Naive thymus-derived CD4-positive, alpha-beta T cell (primary cell): Measurements from ENCODE around the gene MRI1. TPM values are rescaled to one million over a fixed set of nuclear protein-coding genes. Genes with fewer than 3 reads are reported as not detected.
A peak's percentile ranks its signal among the peaks of the same experiment; 100 is the strongest.

ENCODE experiments used
- ATAC-seq: fragments of 150-1000 bp; cut with Tn5 transposase; 2 replicates; pipeline ENCODE4 v1.10.0; 2021; ENCODE audit warnings: mild to moderate bottlenecking, moderate library complexity
- CTCF ChIA-PET: fragments of 350-600 bp; sonication (Branson Sonifier 250); formaldehyde crosslinking; loops from one replicate; lab custom pipeline; 2021; ENCODE audit warnings: antibody characterized with exemption; lab: Charles Lee
- POLR2A ChIA-PET: fragments of 350-600 bp; sonication (Branson Sonifier 250); formaldehyde crosslinking; loops from one replicate; lab custom pipeline; 2021; ENCODE audit warnings: antibody characterized with exemption, inconsistent platforms; lab: Charles Lee
- DNase-seq, 9 donors: peaks; one replicate each; pipeline versions ENCODE4 v3.0.0 to v3.0.0-alpha.2; 2020 to 2022; ENCODE audit warnings: mixed read lengths in 1 of 9
- H3K27ac ChIP-seq: one replicate; pipeline ENCODE4 v1.7.0; 2013; ENCODE audit warnings: mild to moderate bottlenecking, low read depth, low read length, moderate library complexity
- H3K27me3 ChIP-seq, 2 donors: one replicate each; pipeline ENCODE4 v1.7.0; 2013; ENCODE audit warnings: low read length in 2 of 2, mild to moderate bottlenecking in 2 of 2, moderate library complexity in 2 of 2; ENCODE audit not compliant: control insufficient read depth in 2 of 2, insufficient read depth in 2 of 2
- H3K36me3 ChIP-seq, 3 experiments: 1 replicate in 2 of 3; 2 replicates in 1 of 3; pipeline ENCODE4 v1.7.0; 2013; ENCODE audit warnings: low read length in 3 of 3, mild to moderate bottlenecking in 3 of 3, moderate library complexity in 1 of 3; ENCODE audit not compliant: insufficient read depth in 3 of 3, control insufficient read depth in 2 of 3
- H3K4me1 ChIP-seq, 2 donors: one replicate each; pipeline ENCODE4 v1.7.0; 2013; ENCODE audit warnings: low read length in 2 of 2, mild to moderate bottlenecking in 2 of 2, moderate library complexity in 1 of 2; ENCODE audit not compliant: control insufficient read depth in 2 of 2, insufficient read depth in 2 of 2
- H3K4me3 ChIP-seq: 2 replicates; pipeline ENCODE4 v1.7.0; 2013; ENCODE audit warnings: mild to moderate bottlenecking, low read length
- H3K9me3 ChIP-seq, 3 experiments: 1 replicate in 2 of 3; 2 replicates in 1 of 3; pipeline ENCODE4 v1.7.0; 2013; ENCODE audit warnings: low read length in 3 of 3; ENCODE audit not compliant: control insufficient read depth in 2 of 3
- H3K27ac Mint-ChIP-seq, 9 donors: one replicate each; pipeline ENCODE4 v1.8.0; 2020 to 2022; ENCODE audit warnings: mixed read lengths in 9 of 9, mild to moderate bottlenecking in 8 of 9, moderate library complexity in 5 of 9, inconsistent platforms in 2 of 9
- H3K27me3 Mint-ChIP-seq, 5 donors: one replicate each; pipeline ENCODE4 v1.8.0; 2021 to 2022; ENCODE audit warnings: mixed read lengths in 5 of 5, mild to moderate bottlenecking in 1 of 5
- H3K36me3 Mint-ChIP-seq, 5 donors: one replicate each; pipeline ENCODE4 v1.8.0; 2020 to 2022; ENCODE audit warnings: mixed read lengths in 5 of 5, mild to moderate bottlenecking in 3 of 5, inconsistent platforms in 1 of 5
- H3K4me1 Mint-ChIP-seq, 7 donors: one replicate each; pipeline ENCODE4 v1.8.0; 2020 to 2022; ENCODE audit warnings: mixed read lengths in 7 of 7, mild to moderate bottlenecking in 3 of 7, inconsistent platforms in 1 of 7
- H3K4me3 Mint-ChIP-seq, 10 donors: one replicate each; pipeline ENCODE4 v1.8.0; 2020 to 2022; ENCODE audit warnings: mild to moderate bottlenecking in 10 of 10, mixed read lengths in 10 of 10, moderate library complexity in 6 of 10, inconsistent platforms in 2 of 10
- H3K9me3 Mint-ChIP-seq, 11 donors: one replicate each; pipeline ENCODE4 v1.8.0; 2020 to 2022; ENCODE audit warnings: mixed read lengths in 11 of 11, mild to moderate bottlenecking in 4 of 11, inconsistent platforms in 1 of 11, moderate library complexity in 1 of 11
- intact Hi-C, 2 donors: fragments of 100-400 bp; cut with micrococcal nuclease; formaldehyde crosslinking; loops; one replicate each; pipeline ENCODE4 v1.15.1; 2023
- polyA plus RNA-seq, 2 donors: library from polyadenylated mRNA; unstranded; fragments of 300-500 nt; fragmentation: Illumina TruSeq; gene quantifications; one replicate each; pipeline ENCODE4 v1.2.3, GENCODE V29; 2021
- total RNA-seq, 6 experiments: library from RNA in 5 of 6; stranded (reverse) in 5 of 6; gene quantifications; 1 replicate in 5 of 6; 2 replicates in 1 of 6; pipeline ENCODE4 v1.2.3 and lab custom pipeline; 2021 to 2026

The MRI1 gene
- total and polyA plus RNA-seq, 7 experiments from 2014 or later: 7.1 to 56.2 (median 31.1) TPM

DNA sequence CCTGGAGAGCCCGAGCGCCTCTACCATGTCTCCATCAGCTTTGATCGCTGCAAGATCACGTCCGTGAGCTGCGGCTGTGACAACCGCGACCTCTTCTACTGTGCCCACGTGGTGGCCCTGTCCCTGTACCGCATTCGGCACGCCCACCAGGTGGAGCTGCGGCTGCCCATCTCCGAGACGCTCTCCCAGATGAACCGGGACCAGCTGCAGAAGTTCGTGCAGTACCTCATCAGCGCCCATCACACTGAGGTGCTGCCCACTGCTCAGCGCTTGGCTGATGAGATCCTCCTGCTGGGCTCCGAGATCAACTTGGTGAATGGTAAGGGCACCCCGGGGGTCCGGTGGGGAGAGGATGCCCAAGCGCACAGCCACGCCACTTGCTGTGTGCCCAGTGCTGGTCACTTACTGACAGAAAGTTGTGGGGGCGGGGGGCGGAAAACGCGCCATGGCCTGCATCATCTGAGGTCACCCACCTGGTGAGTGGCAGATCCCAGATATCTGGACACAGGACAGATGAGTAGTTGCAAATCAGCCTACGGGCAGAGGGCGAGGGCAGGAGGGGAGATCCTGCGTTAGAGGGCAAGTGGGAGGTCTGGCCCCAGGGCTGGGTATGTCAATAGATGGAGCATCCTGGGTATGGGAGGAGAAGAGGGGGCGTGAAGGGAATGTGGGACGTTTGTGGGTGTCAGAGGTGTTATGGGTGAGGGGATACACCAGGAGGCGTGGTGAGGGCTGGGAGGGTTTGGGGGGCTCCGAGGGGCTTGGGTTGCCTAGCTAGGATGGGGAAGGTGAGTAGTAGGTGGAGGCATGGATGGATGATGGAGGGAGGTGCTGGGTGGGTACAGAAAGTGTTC lies 40.7 kb downstream of the MRI1 start:
- peaks cover 0 to 16% (median 0%) of the 10 kb centered on the region in 5 donors for H3K36me3 Mint-ChIP-seq
- Histone ChIP-seq H3K36me3 (peaks cover 0 to 15% (median 0%) of the 10 kb centered on the region in 3 experiments), H3K4me3 (no peak overlapping the region), H3K4me1 (no peaks in the 10 kb centered on the region), H3K27ac (no peak overlapping the region), H3K9me3 (no peaks in the 10 kb centered on the region), H3K27me3 (no peaks in the 10 kb centered on the region)
- POLR2A ChIA-PET: interaction anchor here (0.5 kb wide), 1 partner anchor 55 kb away, joined by 3 read pairs; no protein-coding TSS in a partner anchor
- no peaks in the 10 kb centered on the region for H3K27me3 Mint-ChIP-seq
- H3K9me3 Mint-ChIP-seq: peaks cover 0 to 2% (median 0%) of the 10 kb centered on the region in 11 donors
- CTCF ChIA-PET: interaction anchor here (0.6 kb wide), 2 partner anchors 10 to 269 kb away, joined by 3 read pairs; no protein-coding TSS in a partner anchor
- DNase-seq (no peak), ATAC-seq (no peak)
- H3K4me3 Mint-ChIP-seq: no peak overlapping the region
- H3K4me1 Mint-ChIP-seq: peaks cover 0 to 6% (median 3%) of the 10 kb centered on the region in 7 donors
- peak overlapping the region in 1 of 9 donors; percentile 74 for H3K27ac Mint-ChIP-seq
- intact Hi-C loops: no loop called here

DNA sequence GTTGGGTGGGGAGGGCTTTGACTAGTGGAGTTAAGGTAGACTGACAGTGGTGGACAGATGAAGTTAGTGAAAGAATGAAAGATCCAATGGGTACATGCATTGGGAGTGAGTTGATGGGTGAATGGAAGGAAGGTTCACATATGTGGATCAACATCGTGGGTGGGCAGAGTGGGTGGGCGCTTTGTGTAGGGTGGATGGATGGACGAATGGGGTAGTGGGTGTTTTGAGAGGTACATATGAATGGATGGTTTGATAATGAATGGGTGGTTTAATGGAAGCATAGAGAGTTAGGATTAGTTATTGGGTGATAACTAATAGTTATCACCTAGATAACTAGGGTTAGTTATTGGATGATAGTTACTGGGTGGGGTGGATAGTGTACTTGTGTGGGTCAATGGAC lies 42.4 kb downstream of the MRI1 start:
- ChIA-PET CTCF (no interaction called here), POLR2A (no interaction called here)
- Mint-ChIP-seq H3K27ac (no peak overlapping the region), H3K27me3 (no peaks in the 10 kb centered on the region), H3K4me3 (no peak overlapping the region), H3K9me3 (peaks cover 0 to 2% (median 0%) of the 10 kb centered on the region in 11 donors), H3K36me3 (peaks cover 0 to 12% (median 0%) of the 10 kb centered on the region in 5 donors), H3K4me1 (peaks cover 0 to 4% (median 0%) of the 10 kb centered on the region in 7 donors)
- H3K4me1 ChIP-seq: no peaks in the 10 kb centered on the region
- no peak for DNase-seq
- intact Hi-C loops: no loop called here
- H3K27me3 ChIP-seq: no peaks in the 10 kb centered on the region
- no peak for ATAC-seq
- no peaks in the 10 kb centered on the region for H3K9me3 ChIP-seq
- H3K27ac ChIP-seq: no peak overlapping the region
- H3K36me3 ChIP-seq: peaks cover 0 to 15% (median 0%) of the 10 kb centered on the region in 3 experiments
- no peak overlapping the region for H3K4me3 ChIP-seq

DNA sequence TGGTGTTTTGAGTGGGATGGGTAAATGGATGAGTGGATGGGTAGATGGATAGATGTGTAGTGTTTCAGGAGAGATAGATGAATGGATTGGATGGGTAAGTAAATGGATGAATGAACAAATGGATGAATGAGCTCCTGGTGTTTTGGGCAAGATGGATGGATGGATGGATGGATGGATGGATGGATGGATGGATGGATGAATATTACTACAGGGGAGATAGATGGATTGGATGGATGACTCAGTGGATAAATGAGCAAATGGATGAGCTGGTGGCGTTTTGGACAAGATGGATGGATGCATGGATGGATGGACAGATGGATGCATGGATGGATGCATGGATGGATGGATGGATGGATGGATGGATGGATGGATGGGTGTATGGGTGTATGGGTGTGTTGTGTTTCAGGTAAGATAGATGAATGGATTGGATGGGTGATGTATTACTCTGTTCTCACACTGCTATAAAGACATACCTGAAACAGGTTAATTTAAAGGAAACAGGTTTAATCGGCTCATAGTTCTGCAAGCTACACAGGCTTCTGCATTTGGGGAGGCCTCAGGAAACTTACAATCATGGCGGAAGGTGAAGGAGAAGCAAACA lies 43.2 kb downstream of the MRI1 start:
- intact Hi-C loops: no loop called here
- peaks cover 0 to 4% (median 0%) of the 10 kb centered on the region in 7 donors for H3K4me1 Mint-ChIP-seq
- DNase-seq (no peak), ATAC-seq (no peak)
- H3K4me3 Mint-ChIP-seq: no peak overlapping the region
- peaks cover 0 to 2% (median 0%) of the 10 kb centered on the region in 11 donors for H3K9me3 Mint-ChIP-seq
- no peak overlapping the region for H3K4me3 ChIP-seq
- H3K36me3 ChIP-seq: peaks cover 0 to 15% (median 0%) of the 10 kb centered on the region in 3 experiments
- no peak overlapping the region for H3K27ac ChIP-seq
- no peaks in the 10 kb centered on the region for H3K9me3 ChIP-seq
- POLR2A ChIA-PET: interaction anchor here (0.9 kb wide), 1 partner anchor 20 kb away, joined by 3 read pairs; no protein-coding TSS in a partner anchor
- no peaks in the 10 kb centered on the region for H3K4me1 ChIP-seq
- peaks cover 0 to 12% (median 0%) of the 10 kb centered on the region in 5 donors for H3K36me3 Mint-ChIP-seq
- H3K27me3 Mint-ChIP-seq: no peaks in the 10 kb centered on the region
- no peaks in the 10 kb centered on the region for H3K27me3 ChIP-seq
- CTCF ChIA-PET: no interaction called here
- no peak overlapping the region for H3K27ac Mint-ChIP-seq

DNA sequence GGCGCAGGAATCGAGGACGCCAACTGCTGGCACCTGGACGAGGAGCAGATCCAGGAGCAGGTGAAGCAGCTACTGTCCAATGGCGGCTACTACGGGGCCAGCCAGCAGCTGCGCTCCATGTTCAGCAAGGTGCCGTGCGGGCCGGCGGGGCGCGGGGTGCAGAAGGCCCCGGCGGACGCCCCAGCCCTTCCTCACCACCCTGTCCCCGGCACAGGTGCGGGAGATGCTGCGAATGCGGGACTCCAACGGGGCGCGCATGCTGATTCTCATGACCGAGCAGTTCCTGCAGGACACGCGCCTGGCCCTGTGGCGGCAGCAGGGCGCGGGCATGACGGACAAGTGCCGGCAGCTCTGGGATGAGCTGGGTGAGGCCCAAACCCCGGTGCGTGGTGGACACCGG lies 44.5 kb downstream of the MRI1 start:
- Mint-ChIP-seq H3K4me3 (no peak overlapping the region), H3K4me1 (peaks cover 0 to 4% (median 0%) of the 10 kb centered on the region in 7 donors), H3K27ac (no peak overlapping the region), H3K9me3 (peaks cover 0 to 3% (median 0%) of the 10 kb centered on the region in 11 donors), H3K27me3 (no peaks in the 10 kb centered on the region), H3K36me3 (peaks cover 5 to 18% (median 6%) of the 10 kb centered on the region in 5 donors)
- Histone ChIP-seq H3K27me3 (no peaks in the 10 kb centered on the region), H3K4me1 (no peaks in the 10 kb centered on the region), H3K4me3 (no peak overlapping the region), H3K9me3 (no peaks in the 10 kb centered on the region), H3K36me3 (peaks cover 0 to 15% (median 0%) of the 10 kb centered on the region in 3 experiments), H3K27ac (no peak overlapping the region)
- ChIA-PET POLR2A (interaction anchor here (0.6 kb wide), 1 partner anchor 918 kb away, joined by 3 read pairs; the partner anchor contains the start of gene GCDH), CTCF (no interaction called here)
- DNase-seq (no peak), ATAC-seq (no peak)
- intact Hi-C loops: no loop called here

DNA sequence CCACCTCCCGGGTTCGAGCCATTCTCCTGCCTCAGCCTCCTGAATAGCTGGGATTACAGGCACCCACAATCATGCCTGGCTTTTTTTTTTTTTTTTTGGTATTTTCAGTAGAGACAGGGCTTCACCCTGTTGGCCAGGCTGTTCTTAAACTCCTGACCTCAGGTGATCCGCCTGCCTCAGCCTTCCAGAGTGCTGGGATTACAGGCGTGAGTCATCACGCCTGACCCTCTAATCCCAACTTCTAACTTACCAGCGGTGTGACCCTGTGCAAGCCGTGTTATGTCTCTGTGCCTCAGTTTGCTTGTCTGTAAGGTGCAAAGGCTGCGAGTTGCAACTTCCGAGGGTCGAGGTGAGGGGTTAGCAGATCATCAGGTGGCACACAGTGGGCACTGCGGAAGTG lies 48.2 kb downstream of the MRI1 start:
- no peaks in the 10 kb centered on the region for H3K27me3 ChIP-seq
- no peak overlapping the region for H3K27ac ChIP-seq
- no peak overlapping the region for H3K27ac Mint-ChIP-seq
- H3K9me3 ChIP-seq: no peaks in the 10 kb centered on the region
- no peak overlapping the region for H3K4me3 ChIP-seq
- H3K4me1 Mint-ChIP-seq: peaks cover 0 to 4% (median 0%) of the 10 kb centered on the region in 7 donors
- H3K9me3 Mint-ChIP-seq: peaks cover 0 to 3% (median 0%) of the 10 kb centered on the region in 11 donors
- no peaks in the 10 kb centered on the region for H3K27me3 Mint-ChIP-seq
- intact Hi-C loops: no loop called here
- ATAC-seq (no peak), DNase-seq (no peak)
- peaks cover 5 to 17% (median 6%) of the 10 kb centered on the region in 5 donors for H3K36me3 Mint-ChIP-seq
- CTCF ChIA-PET: interaction anchor here (0.7 kb wide), 1 partner anchor 33 kb away, joined by 4 read pairs; no protein-coding TSS in a partner anchor
- no peak overlapping the region for H3K4me3 Mint-ChIP-seq
- no peaks in the 10 kb centered on the region for H3K4me1 ChIP-seq
- POLR2A ChIA-PET: no interaction called here
- peaks cover 0 to 14% (median 0%) of the 10 kb centered on the region in 3 experiments for H3K36me3 ChIP-seq

DNA sequence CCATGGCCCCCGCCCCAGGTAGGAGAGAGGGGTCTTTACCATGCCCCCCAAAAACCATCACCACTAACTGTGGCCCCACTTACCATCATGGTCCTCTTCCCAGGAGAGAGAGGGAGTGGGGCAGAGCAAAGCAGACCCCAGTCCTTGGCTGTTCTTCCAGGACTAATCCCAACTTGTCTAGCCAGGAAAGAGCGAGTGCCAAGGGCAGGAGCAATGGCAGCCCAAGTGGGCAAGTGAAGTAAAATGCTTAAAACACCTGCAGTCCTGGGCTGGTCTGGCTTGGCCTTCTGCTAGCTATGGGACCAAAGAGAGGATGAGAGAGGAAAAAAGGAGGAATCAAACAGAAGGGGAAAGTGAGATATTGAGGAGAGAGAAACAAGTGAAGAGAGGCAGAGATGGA lies 48.8 kb downstream of the MRI1 start:
- Mint-ChIP-seq H3K27ac (no peak overlapping the region), H3K36me3 (peaks cover 5 to 17% (median 6%) of the 10 kb centered on the region in 5 donors), H3K27me3 (no peaks in the 10 kb centered on the region), H3K4me1 (peaks cover 0 to 5% (median 0%) of the 10 kb centered on the region in 7 donors), H3K9me3 (peaks cover 0 to 3% (median 0%) of the 10 kb centered on the region in 11 donors), H3K4me3 (peak overlapping the region in 1 of 10 donors; percentile 41)
- H3K4me1 ChIP-seq: no peaks in the 10 kb centered on the region
- ATAC-seq (no peak), DNase-seq (no peak)
- no peaks in the 10 kb centered on the region for H3K9me3 ChIP-seq
- H3K27me3 ChIP-seq: no peaks in the 10 kb centered on the region
- no peak overlapping the region for H3K27ac ChIP-seq
- ChIA-PET CTCF (no interaction called here), POLR2A (interaction anchor here (0.6 kb wide), 1 partner anchor 238 kb away, joined by 4 read pairs; no protein-coding TSS in a partner anchor)
- H3K36me3 ChIP-seq: peaks cover 0 to 14% (median 0%) of the 10 kb centered on the region in 3 experiments
- intact Hi-C loops: no loop called here
- H3K4me3 ChIP-seq: no peak overlapping the region
